Ishikawa (cell line): Measurements from ENCODE around the gene MAD1L1.

Source experiments
- CEBPB ChIP-seq: IDR thresholded peaks from 2 replicates; pipeline ENCODE4 v1.6.1; 2012
- CREB1 ChIP-seq: IDR thresholded peaks from 2 replicates; pipeline ENCODE4 v1.6.1; 2012; ENCODE audit warnings: low read depth
- EGR1 ChIP-seq: IDR thresholded peaks from 2 replicates; pipeline ENCODE4 v1.6.1; 2012
- EP300 ChIP-seq: IDR thresholded peaks from 2 replicates; pipeline ENCODE4 v1.6.1; 2012; ENCODE audit warnings: borderline replicate concordance
- FOXM1 ChIP-seq: IDR thresholded peaks from 2 replicates; pipeline ENCODE4 v1.6.1; 2012; ENCODE audit warnings: low read depth, borderline replicate concordance
- MAX ChIP-seq: IDR thresholded peaks from 2 replicates; pipeline ENCODE4 v1.6.1; 2012
- NFIC ChIP-seq: IDR thresholded peaks from 2 replicates; pipeline ENCODE4 v1.6.1; 2012
- RAD21 ChIP-seq: IDR thresholded peaks from 2 replicates; pipeline ENCODE4 v1.6.1; 2012; ENCODE audit warnings: low read depth
- REST ChIP-seq: IDR thresholded peaks from 2 replicates; pipeline ENCODE4 v1.6.1; 2012; ENCODE audit warnings: low read depth, mild to moderate bottlenecking
- TAF1 ChIP-seq: IDR thresholded peaks from 2 replicates; pipeline ENCODE4 v1.6.1; 2012; ENCODE audit warnings: low read depth, mild to moderate bottlenecking
- TCF12 ChIP-seq: IDR thresholded peaks from 2 replicates; pipeline ENCODE4 v1.6.1; 2012; ENCODE audit warnings: low read depth
- TEAD4 ChIP-seq: IDR thresholded peaks from 2 replicates; pipeline ENCODE4 v1.6.1; 2012
- USF1 ChIP-seq: IDR thresholded peaks from 2 replicates; pipeline ENCODE4 v1.6.1; 2012
- YY1 ChIP-seq: IDR thresholded peaks from 2 replicates; pipeline ENCODE4 v1.6.1; 2012; ENCODE audit warnings: low read depth
- ZBTB7A ChIP-seq: IDR thresholded peaks from 2 replicates; pipeline ENCODE4 v1.6.1; 2012; ENCODE audit warnings: low read depth

The MAD1L1 gene

GRCh38 chr7:1946773-1947450 is 285.8 kb downstream of the MAD1L1 start:
- TF ChIP-seq RAD21 (no peak), YY1 (no peak), ZBTB7A (no peak), FOXM1 (no peak), NFIC (no peak), REST (no peak), USF1 (no peak), CREB1 (no peak), CEBPB (no peak), TCF12 (no peak), TEAD4 (no peak), EP300 (no peak)

GRCh38 chr7:1946025-1946772 is 286.5 kb downstream of the MAD1L1 start:
- TF ChIP-seq FOXM1, result no peak
- TF ChIP-seq MAX, result no peak
- no peak for TF ChIP-seq USF1
- TF ChIP-seq TAF1, result no peak
- no peak for TF ChIP-seq EGR1

- TF ChIP-seq EGR1, result no peak
- TF ChIP-seq TCF12, result no peak
- TF ChIP-seq CEBPB, result no peak
- TF ChIP-seq YY1, result no peak
- no peak for TF ChIP-seq MAX
- no peak for TF ChIP-seq RAD21
- TF ChIP-seq USF1, result no peak
- no peak for TF ChIP-seq CREB1
- no peak for TF ChIP-seq TAF1
- no peak for TF ChIP-seq REST
- no peak for TF ChIP-seq NFIC
- TF ChIP-seq EP300, result no peak
- TF ChIP-seq ZBTB7A, result no peak
- TF ChIP-seq FOXM1, result no peak
- TF ChIP-seq TEAD4, result no peak
These were observed 287.2 kb downstream of the MAD1L1 start for GRCh38 chr7:1945558-1945957.

- TF ChIP-seq NFIC (no peak), ZBTB7A (no peak), EP300 (no peak), FOXM1 (no peak), CREB1 (no peak)
These were observed 288.0 kb downstream of the MAD1L1 start for GRCh38 chr7:1944619-1945210.

- TF ChIP-seq USF1, result no peak
- no peak for TF ChIP-seq RAD21
- no peak for TF ChIP-seq CEBPB
These were observed 288.7 kb downstream of the MAD1L1 start for GRCh38 chr7:1943933-1944618.
